AG10803 (cell line): ENCODE data around the gene OSBPL2.

Experiments used
- DNase-seq: peaks from one replicate; pipeline ENCODE4 v3.0.0; 2010; ENCODE audit warnings: low read depth
- H3K4me3 ChIP-seq: 2 replicates; pipeline ENCODE4 v1.5.1; 2011; ENCODE audit warnings: mild to moderate bottlenecking, low read length, control low read depth
- TF ChIP-seq, protein P1 (sequence below): conservative IDR thresholded peaks from 2 replicates; pipeline ENCODE4 v1.5.1; 2011; ENCODE audit warnings: mild to moderate bottlenecking, low read length, control low read depth, inconsistent platforms

The OSBPL2 gene

DNA sequence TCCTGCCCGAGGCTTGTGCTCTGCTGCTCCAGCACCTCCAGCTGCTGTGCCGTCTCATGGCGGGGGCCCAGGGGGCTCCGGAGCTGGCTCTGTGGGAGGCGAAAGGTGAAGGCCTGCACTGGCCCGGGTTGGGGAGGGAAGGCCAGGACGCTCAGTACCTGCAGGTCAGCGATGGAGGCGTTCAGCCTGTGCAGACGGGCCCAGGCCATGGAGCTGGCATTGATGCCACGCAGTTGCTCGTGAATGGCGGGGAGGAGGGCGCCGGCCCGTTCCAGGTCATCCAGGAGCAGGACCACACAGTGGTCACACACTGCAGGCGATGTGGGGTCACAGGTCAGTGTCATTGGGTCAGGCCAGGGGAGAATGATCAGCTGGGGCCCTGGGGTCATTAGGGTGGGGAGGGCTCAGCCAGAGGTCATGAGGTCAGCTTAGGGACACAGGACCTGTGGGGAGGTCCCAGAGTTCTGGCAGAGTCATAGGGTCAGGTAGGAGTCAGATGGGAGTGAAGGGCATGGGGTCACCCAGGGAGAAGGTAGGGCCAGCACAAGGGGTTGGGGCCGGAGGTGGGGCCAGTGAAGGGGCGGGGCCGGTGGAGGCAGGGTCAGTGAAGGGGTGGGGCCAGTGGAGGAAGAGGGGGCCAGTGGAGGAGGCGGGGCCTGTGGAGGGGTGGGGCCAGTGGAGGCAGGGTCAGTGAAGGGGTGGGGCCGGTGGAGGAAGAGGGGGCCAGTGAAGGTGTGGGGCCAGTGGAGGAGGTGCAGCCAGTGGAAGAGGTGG is 82.4 kb downstream of the OSBPL2 start:
- no peak overlapping the region for H3K4me3 ChIP-seq
- no peak for DNase-seq
- TF ChIP-seq, protein P1, sequence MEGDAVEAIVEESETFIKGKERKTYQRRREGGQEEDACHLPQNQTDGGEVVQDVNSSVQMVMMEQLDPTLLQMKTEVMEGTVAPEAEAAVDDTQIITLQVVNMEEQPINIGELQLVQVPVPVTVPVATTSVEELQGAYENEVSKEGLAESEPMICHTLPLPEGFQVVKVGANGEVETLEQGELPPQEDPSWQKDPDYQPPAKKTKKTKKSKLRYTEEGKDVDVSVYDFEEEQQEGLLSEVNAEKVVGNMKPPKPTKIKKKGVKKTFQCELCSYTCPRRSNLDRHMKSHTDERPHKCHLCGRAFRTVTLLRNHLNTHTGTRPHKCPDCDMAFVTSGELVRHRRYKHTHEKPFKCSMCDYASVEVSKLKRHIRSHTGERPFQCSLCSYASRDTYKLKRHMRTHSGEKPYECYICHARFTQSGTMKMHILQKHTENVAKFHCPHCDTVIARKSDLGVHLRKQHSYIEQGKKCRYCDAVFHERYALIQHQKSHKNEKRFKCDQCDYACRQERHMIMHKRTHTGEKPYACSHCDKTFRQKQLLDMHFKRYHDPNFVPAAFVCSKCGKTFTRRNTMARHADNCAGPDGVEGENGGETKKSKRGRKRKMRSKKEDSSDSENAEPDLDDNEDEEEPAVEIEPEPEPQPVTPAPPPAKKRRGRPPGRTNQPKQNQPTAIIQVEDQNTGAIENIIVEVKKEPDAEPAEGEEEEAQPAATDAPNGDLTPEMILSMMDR, result no peak

DNA sequence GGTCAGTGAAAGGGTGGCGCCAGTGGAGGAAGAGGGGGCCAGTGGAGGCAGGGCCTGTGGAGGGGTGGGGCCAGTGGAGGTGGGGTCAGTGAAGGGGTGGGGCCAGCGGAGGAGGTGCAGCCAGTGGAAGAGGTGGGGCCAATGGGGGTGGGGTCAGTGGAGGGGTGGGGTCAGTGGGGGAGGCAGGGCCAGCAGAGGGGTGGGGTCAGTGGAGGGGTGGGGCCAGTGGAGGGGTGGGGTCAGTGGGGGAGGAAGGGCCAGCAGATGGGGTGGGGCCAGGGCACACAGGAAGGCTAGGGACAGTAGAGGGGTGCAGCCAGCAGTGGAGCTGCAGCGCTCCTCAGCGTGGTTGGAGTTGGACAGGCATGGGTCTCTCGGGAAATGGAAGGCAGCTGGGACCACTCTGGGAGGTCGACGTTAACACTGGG is 83.2 kb downstream of the OSBPL2 start:
- DNase-seq, result no peak
- H3K4me3 ChIP-seq, result no peak overlapping the region
- TF ChIP-seq, protein P1, result no peak

DNA sequence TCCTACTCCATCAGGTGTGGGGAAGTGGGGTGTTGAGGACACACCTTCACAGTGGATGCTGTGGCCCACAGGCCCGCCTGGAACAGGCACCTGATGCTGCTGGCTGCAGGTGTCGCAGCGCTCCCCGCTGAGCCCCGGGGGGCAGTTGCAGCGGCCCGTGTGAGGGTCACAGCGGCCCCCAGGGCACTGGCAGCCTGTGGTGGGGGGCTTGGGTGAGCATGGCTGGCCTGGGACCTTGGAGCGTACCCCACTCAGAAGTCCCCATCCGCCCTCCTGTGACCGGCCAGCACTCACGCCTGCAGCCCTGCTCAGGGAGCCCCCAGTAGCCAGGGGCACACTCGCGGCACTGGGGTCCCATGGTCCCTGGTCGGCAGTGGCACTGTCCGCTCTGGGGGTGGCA is 83.7 kb downstream of the OSBPL2 start:
- no peak for DNase-seq
- no peak overlapping the region for H3K4me3 ChIP-seq
- TF ChIP-seq, protein P1, result no peak

DNA sequence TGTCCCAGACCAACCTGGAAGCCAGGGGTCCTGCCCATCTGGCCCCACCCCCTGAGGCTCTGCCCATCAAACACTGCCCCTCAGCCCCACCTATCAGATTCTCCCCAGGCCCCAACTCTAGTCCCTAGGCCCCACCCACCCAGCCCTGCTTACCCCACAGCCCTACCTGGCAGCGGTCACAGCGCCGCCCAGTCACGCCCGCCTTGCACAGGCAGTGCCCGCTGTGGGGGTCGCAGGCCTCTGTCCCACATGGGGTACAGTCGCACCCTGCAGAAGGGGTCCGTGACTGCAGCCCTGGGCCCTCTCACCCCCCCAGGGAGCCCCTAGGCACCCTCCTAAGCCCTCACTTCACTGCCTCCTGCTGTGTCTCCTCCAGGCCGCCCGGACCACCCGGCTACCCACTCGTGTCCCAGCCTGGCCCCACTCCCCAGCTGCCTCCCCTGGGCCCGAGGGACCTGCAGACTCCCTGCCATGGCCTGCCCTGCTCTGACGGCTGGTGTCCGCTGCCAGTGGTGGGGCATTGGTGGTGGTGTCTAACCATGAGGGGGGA is 84.2 kb downstream of the OSBPL2 start:
- TF ChIP-seq, protein P1, result no peak
- no peak for DNase-seq
- no peak overlapping the region for H3K4me3 ChIP-seq

DNA sequence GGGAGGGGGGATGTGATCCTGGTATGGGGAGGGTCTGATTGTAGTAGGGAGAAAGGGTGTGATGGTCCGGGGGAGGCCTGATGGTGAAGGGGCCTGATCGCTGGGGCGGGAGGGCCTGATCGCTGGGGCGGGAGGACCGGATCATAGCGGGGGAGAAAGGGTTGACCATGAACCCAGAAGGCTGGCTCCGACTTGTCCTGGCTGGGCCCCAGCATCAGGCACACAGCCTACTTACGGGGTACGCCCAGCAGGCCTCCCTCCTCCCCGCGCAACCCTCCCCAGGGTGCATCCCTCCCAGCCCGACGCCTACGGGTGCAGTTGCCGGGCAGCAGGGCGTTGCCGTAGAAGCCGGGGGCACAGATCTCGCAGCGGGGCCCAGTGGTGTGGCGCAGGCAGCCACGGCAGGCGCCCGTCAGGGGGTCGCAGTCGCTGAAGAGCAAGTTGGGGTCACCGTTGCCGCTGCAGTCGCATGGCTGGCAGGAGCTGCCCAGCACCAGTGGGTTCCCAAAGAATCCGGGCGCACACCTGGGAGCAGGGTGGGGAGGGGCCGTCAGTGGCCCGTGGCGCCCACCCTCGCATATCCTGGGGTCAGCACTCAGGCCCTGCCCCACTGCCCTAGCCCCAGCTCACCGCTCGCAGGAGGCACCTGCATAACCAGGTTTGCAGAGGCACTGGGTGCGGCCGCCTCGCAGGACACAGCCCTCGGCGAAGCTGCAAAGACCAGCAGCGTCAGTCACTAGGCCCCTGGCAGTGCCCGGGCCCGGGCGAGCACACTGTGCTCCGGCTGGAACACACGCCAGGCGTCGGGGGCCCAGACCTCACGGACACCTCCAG is 85.0 kb downstream of the OSBPL2 start:
- TF ChIP-seq, protein P1, result no peak
- no peak overlapping the region for H3K4me3 ChIP-seq
- DNase-seq, result no peak

DNA sequence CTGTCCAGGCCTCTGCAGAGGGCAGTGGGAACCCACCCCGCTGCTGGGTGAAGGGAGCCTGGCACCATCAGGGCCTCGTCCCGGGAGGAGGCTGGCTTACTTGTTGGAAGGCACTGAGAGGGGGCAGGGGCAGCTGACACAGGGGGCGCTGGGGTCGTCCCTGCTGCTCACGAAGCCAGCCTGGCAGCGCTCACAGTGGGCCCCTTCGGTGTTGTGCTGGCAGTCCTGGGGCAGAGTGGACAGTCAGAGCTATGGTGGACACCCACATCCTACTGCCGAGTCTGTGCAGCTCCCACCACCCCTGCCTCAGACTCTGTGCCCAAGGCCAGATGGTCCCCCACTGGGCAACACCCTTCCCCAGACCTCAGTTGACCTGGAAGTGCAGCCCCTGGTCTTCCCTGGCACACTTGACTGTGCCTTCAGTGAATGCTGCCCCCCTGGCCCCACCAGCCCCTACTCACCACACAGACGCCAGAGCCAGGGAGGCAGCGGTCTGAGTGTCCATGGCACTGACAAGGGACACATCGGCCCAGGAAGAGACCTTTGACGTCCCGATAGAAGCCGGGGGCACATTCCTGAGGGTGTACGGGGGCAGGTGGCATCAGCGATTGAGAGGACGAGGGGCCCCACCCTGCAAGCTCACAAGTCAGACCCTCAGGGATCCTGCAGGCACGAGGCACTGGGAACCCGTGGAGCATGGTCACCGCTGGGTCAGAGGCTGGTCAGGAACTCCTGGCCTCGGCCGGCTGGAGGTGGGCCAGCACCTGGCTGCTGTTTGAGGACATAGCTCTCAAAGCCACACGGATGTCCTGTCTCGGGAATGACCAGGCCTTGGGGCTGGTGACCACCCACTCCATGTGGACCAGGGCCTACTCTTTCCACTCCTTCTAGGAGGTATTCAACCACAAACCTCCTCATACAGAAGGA is 85.9 kb downstream of the OSBPL2 start:
- no peak for DNase-seq
- TF ChIP-seq, protein P1, result no peak
- H3K4me3 ChIP-seq, result no peak overlapping the region
